ENCODE results near the gene RBMXL3. TPM values are rescaled to one million over a fixed set of nuclear protein-coding genes. Genes with fewer than 3 reads are reported as not detected.

Gene RBMXL3
- polyA plus RNA-seq, 1 of the 3 experiments (the other 2 are of a cell fraction), result not detected

DNA sequence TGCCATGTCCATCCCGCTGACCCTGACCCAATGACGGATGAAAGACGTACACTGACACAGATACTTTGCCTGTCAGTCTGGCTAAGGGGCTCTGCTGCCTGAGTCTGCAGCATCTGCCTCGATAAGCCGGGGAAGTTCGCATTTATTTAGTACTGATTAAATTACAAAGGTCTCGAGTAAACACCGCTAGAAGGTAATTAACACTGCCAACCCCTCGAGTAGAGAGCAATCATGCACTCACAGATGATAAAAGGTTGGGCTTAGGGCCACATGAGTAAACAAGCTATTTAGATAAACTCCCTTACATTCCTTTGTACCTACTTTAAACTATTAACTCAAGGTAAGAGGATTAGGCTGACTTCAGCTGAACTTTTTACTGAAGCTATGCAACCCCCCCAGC is 16.0 kb upstream of the RBMXL3 start (continued):
- TF ChIP-seq EP300 (IDR thresholded peaks at IDR 0.05; ENCODE audit: borderline replicate concordance in 1 of 2, low read depth in 1 of 2, low read length in 1 of 2) (no peak), MXI1 (IDR thresholded peaks at IDR 0.05; ENCODE audit: low read depth, low read length) (no peak), FOSL2 (IDR thresholded peaks at IDR 0.05; ENCODE audit: borderline replicate concordance, low read depth) (no peak), MEF2A (IDR thresholded peaks at IDR 0.05; ENCODE audit: borderline replicate concordance, low read depth) (no peak), TCF12 (IDR thresholded peaks at IDR 0.05) (no peak), TAF1 (IDR thresholded peaks at IDR 0.05; ENCODE audit: borderline replicate concordance, low read depth, low read length) (no peak), YY1 (IDR thresholded peaks at IDR 0.05; ENCODE audit: low read depth) (no peak)

DNA sequence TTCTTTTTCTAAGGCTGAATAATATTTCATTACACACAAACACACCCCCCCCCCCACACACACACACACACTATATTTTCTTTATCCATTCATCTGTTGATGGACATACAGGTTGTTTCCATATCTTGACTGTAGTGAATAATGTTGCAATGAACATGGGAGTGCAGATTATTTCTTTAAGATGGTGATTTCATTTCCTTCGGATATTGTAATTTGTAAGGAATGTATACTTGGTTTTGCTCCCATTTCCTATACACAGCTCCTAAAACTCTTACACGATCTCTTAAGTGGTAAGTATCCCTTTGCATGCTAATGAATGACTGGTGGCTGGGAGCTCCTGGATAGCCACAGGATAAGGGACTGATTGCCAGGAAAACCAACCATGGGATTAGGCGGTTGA is 14.7 kb upstream of the RBMXL3 start:
- H3F3A ChIP-seq (replicated peaks; ENCODE audit: insufficient read depth), result no peaks in the 10 kb centered on the region
- ChIA-PET POLR2A (no interaction called here), CTCF (no interaction called here)
- no peaks in the 10 kb centered on the region; the same call in 1 of the 2 replicates for H3K27me3 ChIP-seq (ENCODE audit: insufficient read depth)
- H3K4me3 ChIP-seq (ENCODE audit: low read depth in 2 of 2, low read length in 1 of 2), result no peak overlapping the region
- H3K27ac ChIP-seq (ENCODE audit: low read depth in 2 of 2, low read length in 1 of 2), result no peak overlapping the region
- 53% methylated on average over 3 of the region's 3 CpGs for WGBS (ENCODE audit: low lambda C conversion rate)
- no peaks in the 10 kb centered on the region for H4K20me1 ChIP-seq (ENCODE audit: insufficient read depth)
- H2AFZ ChIP-seq (ENCODE audit: low read depth), result no peak overlapping the region
- H3K79me2 ChIP-seq (ENCODE audit: insufficient read depth), result no peaks in the 10 kb centered on the region
- DNase-seq, result no peak
- TF ChIP-seq, protein P1, sequence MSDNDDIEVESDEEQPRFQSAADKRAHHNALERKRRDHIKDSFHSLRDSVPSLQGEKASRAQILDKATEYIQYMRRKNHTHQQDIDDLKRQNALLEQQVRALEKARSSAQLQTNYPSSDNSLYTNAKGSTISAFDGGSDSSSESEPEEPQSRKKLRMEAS (IDR thresholded peaks at IDR 0.05; ENCODE audit: low read depth), result no peak
- TF ChIP-seq FOSL2 (IDR thresholded peaks at IDR 0.05; ENCODE audit: borderline replicate concordance, low read depth) (no peak), EZH2phosphoT487 (IDR thresholded peaks at IDR 0.05; ENCODE audit: borderline replicate concordance, low read depth) (no peak), ELF1 (IDR thresholded peaks at IDR 0.05) (no peak), POLR2AphosphoS5 (IDR thresholded peaks at IDR 0.05; ENCODE audit: low read depth, low read length) (no peak), RCOR1 (IDR thresholded peaks at IDR 0.05; ENCODE audit: low read length) (no peak), TCF12 (IDR thresholded peaks at IDR 0.05) (no peak), TAF1 (IDR thresholded peaks at IDR 0.05; ENCODE audit: borderline replicate concordance, low read depth, low read length) (no peak), MXI1 (IDR thresholded peaks at IDR 0.05; ENCODE audit: low read depth, low read length) (no peak), SMC3 (IDR thresholded peaks at IDR 0.05; ENCODE audit: low read depth, low read length) (no peak), TEAD4 (IDR thresholded peaks at IDR 0.05; ENCODE audit: borderline replicate concordance, insufficient read depth) (no peak), RAD21 (IDR thresholded peaks at IDR 0.05; ENCODE audit: low read length) (no peak), SIN3A (IDR thresholded peaks at IDR 0.05; ENCODE audit: borderline replicate concordance, low read depth, low read length) (no peak), CHD2 (IDR thresholded peaks at IDR 0.05; ENCODE audit: low read length, partially characterized antibody) (no peak), EP300 (IDR thresholded peaks at IDR 0.05; ENCODE audit: borderline replicate concordance in 1 of 2, low read depth in 1 of 2, low read length in 1 of 2) (no peak)
- TF ChIP-seq, protein P2, sequence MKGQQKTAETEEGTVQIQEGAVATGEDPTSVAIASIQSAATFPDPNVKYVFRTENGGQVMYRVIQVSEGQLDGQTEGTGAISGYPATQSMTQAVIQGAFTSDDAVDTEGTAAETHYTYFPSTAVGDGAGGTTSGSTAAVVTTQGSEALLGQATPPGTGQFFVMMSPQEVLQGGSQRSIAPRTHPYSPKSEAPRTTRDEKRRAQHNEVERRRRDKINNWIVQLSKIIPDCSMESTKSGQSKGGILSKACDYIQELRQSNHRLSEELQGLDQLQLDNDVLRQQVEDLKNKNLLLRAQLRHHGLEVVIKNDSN (IDR thresholded peaks at IDR 0.05; ENCODE audit: borderline replicate concordance, low read depth), result no peak
- TF ChIP-seq, protein P3, sequence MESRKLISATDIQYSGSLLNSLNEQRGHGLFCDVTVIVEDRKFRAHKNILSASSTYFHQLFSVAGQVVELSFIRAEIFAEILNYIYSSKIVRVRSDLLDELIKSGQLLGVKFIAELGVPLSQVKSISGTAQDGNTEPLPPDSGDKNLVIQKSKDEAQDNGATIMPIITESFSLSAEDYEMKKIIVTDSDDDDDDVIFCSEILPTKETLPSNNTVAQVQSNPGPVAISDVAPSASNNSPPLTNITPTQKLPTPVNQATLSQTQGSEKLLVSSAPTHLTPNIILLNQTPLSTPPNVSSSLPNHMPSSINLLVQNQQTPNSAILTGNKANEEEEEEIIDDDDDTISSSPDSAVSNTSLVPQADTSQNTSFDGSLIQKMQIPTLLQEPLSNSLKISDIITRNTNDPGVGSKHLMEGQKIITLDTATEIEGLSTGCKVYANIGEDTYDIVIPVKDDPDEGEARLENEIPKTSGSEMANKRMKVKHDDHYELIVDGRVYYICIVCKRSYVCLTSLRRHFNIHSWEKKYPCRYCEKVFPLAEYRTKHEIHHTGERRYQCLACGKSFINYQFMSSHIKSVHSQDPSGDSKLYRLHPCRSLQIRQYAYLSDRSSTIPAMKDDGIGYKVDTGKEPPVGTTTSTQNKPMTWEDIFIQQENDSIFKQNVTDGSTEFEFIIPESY (IDR thresholded peaks at IDR 0.05; ENCODE audit: borderline replicate concordance, low read depth), result no peak
- TF ChIP-seq, protein P4, sequence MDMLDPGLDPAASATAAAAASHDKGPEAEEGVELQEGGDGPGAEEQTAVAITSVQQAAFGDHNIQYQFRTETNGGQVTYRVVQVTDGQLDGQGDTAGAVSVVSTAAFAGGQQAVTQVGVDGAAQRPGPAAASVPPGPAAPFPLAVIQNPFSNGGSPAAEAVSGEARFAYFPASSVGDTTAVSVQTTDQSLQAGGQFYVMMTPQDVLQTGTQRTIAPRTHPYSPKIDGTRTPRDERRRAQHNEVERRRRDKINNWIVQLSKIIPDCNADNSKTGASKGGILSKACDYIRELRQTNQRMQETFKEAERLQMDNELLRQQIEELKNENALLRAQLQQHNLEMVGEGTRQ (IDR thresholded peaks at IDR 0.05; ENCODE audit: borderline replicate concordance, low read depth, low read length), result no peak
- TF ChIP-seq, protein P5, sequence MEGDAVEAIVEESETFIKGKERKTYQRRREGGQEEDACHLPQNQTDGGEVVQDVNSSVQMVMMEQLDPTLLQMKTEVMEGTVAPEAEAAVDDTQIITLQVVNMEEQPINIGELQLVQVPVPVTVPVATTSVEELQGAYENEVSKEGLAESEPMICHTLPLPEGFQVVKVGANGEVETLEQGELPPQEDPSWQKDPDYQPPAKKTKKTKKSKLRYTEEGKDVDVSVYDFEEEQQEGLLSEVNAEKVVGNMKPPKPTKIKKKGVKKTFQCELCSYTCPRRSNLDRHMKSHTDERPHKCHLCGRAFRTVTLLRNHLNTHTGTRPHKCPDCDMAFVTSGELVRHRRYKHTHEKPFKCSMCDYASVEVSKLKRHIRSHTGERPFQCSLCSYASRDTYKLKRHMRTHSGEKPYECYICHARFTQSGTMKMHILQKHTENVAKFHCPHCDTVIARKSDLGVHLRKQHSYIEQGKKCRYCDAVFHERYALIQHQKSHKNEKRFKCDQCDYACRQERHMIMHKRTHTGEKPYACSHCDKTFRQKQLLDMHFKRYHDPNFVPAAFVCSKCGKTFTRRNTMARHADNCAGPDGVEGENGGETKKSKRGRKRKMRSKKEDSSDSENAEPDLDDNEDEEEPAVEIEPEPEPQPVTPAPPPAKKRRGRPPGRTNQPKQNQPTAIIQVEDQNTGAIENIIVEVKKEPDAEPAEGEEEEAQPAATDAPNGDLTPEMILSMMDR (IDR thresholded peaks at IDR 0.05), result no peak
- no peaks in the 10 kb centered on the region for H3K4me1 ChIP-seq (ENCODE audit: control insufficient read depth in 1 of 2, insufficient read depth in 2 of 2, low read depth in 1 of 2, low read length in 1 of 2)
- no peak overlapping the region for H3K9ac ChIP-seq
- H3K9me2 ChIP-seq, result no peaks in the 10 kb centered on the region
- no peaks in the 10 kb centered on the region for H3K9me3 ChIP-seq
- no peak overlapping the region for H3K4me2 ChIP-seq
- H3K36me3 ChIP-seq (replicated peaks in 1 of 2; ENCODE audit: control insufficient read depth in 1 of 2, insufficient read depth in 2 of 2, low read length in 1 of 2), result no peaks in the 10 kb centered on the region

All from SK-N-SH (cell line).